ENCODE measurements around the gene VARS2.

DNA sequence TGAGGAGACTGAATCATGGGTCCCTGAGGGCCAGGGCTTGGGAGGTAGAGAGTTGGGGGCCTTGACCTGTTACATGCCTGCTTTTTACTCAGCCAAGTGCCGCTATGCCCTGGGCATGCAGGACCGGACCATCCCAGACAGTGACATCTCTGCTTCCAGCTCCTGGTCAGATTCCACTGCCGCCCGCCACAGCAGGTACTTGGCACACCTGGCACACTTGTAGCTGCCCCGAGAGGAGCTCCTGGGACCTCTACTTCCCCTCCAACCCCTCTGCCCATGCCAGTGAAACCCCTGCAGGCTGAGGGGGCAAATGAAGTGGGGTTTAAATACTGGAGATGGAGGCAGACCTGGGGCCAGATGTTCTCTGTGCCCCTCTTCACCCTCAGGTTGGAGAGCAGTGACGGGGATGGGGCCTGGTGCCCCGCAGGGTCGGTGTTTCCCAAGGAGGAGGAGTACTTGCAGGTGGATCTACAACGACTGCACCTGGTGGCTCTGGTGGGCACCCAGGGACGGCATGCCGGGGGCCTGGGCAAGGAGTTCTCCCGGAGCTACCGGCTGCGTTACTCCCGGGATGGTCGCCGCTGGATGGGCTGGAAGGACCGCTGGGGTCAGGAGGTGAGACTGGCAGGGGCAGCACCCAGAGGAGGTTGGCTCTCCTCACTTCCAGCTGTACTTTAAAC lies 25.1 kb upstream of the VARS2 start:
- TF ChIP-seq, protein P1, sequence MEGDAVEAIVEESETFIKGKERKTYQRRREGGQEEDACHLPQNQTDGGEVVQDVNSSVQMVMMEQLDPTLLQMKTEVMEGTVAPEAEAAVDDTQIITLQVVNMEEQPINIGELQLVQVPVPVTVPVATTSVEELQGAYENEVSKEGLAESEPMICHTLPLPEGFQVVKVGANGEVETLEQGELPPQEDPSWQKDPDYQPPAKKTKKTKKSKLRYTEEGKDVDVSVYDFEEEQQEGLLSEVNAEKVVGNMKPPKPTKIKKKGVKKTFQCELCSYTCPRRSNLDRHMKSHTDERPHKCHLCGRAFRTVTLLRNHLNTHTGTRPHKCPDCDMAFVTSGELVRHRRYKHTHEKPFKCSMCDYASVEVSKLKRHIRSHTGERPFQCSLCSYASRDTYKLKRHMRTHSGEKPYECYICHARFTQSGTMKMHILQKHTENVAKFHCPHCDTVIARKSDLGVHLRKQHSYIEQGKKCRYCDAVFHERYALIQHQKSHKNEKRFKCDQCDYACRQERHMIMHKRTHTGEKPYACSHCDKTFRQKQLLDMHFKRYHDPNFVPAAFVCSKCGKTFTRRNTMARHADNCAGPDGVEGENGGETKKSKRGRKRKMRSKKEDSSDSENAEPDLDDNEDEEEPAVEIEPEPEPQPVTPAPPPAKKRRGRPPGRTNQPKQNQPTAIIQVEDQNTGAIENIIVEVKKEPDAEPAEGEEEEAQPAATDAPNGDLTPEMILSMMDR (IDR thresholded peaks at IDR 0.05 in 8 of 11, conservative IDR thresholded peaks at IDR 0.05 in 3 of 11), result no peak
- no peak for TF ChIP-seq POLR2A (IDR thresholded peaks at IDR 0.05)
